ENCODE measurements around the gene YIPF1. TPM values are rescaled to one million over a fixed set of nuclear protein-coding genes. Genes with fewer than 3 reads are reported as not detected.

Gene YIPF1
- total RNA-seq, 4 donors from 2014 or later, result 17.8 to 31.2 (median 24.4) TPM

DNA sequence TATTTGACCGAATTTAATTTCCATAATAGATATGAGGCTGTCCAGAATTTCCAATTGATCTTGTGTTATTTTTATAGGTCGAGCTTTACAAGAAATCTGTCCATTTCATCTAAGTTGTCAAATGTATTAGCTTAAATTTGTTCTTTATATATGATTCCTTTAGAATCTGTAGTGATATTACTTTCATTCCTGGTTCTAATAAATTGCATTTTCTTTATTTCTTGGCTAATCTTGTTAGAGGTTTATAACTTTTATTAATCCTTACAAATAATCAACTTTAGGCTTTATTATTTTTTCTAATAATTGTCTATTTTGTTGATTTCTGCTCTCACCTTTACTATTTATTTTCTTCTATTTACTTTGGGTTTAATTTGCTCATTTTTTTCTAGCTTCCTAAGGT is 41.9 kb upstream of the YIPF1 start:
- H3K27ac ChIP-seq, result no peak overlapping the region
- DNase-seq (ENCODE audit: low spot score in 2 of 2), result no peak
- peaks cover 0 to 59% (median 0%) of the 10 kb centered on the region in 3 donors for H3K36me3 ChIP-seq
- TF ChIP-seq, protein P1, sequence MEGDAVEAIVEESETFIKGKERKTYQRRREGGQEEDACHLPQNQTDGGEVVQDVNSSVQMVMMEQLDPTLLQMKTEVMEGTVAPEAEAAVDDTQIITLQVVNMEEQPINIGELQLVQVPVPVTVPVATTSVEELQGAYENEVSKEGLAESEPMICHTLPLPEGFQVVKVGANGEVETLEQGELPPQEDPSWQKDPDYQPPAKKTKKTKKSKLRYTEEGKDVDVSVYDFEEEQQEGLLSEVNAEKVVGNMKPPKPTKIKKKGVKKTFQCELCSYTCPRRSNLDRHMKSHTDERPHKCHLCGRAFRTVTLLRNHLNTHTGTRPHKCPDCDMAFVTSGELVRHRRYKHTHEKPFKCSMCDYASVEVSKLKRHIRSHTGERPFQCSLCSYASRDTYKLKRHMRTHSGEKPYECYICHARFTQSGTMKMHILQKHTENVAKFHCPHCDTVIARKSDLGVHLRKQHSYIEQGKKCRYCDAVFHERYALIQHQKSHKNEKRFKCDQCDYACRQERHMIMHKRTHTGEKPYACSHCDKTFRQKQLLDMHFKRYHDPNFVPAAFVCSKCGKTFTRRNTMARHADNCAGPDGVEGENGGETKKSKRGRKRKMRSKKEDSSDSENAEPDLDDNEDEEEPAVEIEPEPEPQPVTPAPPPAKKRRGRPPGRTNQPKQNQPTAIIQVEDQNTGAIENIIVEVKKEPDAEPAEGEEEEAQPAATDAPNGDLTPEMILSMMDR (IDR thresholded peaks at IDR 0.05), result no peak
- TF ChIP-seq POLR2A (IDR thresholded peaks at IDR 0.05) (no peak), EP300 (IDR thresholded peaks at IDR 0.05) (no peak)
- H3K9me3 ChIP-seq, result peaks cover 0 to 13% (median 0%) of the 10 kb centered on the region in 4 donors
- no peaks in the 10 kb centered on the region for H3K4me1 ChIP-seq
- WGBS, 2 donors, result 95 to 99% methylated on average over 2 of the region's 2 CpGs
- no peak overlapping the region for H3K4me3 ChIP-seq
- H3K27me3 ChIP-seq, result no peaks in the 10 kb centered on the region

DNA sequence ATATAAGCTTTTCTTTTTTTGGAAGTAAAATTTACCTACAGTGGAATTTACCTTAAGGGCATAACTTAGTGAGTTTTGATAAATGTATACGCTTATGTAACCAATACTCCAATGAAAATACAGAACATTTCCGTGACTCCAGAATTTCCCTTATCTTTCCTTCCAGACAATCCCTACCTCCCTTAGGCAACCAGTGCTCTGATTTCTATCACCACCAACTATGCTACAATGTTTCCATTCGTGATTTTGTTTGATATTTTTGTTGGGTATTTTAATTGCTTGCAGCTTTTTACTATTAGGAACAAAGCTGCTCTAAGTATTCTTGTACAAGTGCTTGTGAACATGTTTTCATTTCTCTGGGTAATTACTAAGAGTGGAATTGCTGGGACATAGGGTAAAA is 41.3 kb upstream of the YIPF1 start:
- WGBS, 2 donors, result 88 to 93% methylated on average over 3 of the region's 3 CpGs
- H3K9me3 ChIP-seq, result peaks cover 0 to 13% (median 0%) of the 10 kb centered on the region in 4 donors
- no peak overlapping the region for H3K4me3 ChIP-seq
- peaks cover 0 to 65% (median 0%) of the 10 kb centered on the region in 3 donors for H3K36me3 ChIP-seq
- TF ChIP-seq POLR2A (IDR thresholded peaks at IDR 0.05) (no peak), EP300 (IDR thresholded peaks at IDR 0.05) (no peak)
- TF ChIP-seq, protein P1 (IDR thresholded peaks at IDR 0.05), result no peak
- no peaks in the 10 kb centered on the region for H3K4me1 ChIP-seq
- DNase-seq (ENCODE audit: low spot score in 2 of 2), result no peak
- H3K27me3 ChIP-seq, result no peaks in the 10 kb centered on the region
- no peak overlapping the region for H3K27ac ChIP-seq

DNA sequence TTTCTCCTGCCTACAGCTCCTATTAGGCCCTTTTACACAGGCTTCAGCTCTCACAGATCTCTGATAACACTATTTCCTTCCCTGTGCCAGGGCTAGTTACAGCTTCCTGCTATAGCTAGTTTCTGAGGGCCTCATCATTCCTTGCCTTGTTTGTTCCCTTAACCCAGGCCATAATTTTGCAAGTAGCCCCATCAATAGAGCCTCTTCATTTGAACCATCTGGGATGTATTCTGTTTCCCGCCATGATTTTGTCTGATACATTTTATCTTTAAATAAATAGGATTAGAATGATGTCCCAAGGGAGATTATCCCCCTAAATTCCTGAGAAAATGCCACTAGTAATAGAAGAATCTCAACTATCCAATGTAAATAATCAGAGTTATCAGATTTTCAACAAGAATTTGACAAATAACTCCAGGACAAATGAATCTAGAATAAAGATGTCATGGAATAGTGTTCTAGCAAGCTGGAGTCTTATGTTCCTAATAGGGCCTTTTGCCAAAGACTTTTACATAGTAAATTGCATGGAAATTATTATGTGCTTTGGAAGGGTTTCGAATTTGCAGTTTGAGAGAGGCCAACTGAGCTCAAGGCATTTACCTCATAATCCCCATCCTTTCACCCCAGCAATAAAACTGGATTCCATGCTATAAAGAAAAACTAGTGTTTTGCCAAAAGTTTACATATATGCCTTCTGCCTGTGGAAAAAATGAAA is 39.8 kb upstream of the YIPF1 start:
- WGBS, 2 donors, result 77 to 87% methylated on average over 2 of the region's 2 CpGs
- Histone ChIP-seq H3K4me3 (no peak overlapping the region), H3K27me3 (no peaks in the 10 kb centered on the region), H3K27ac (no peak overlapping the region), H3K4me1 (no peaks in the 10 kb centered on the region), H3K9me3 (peaks cover 0 to 9% (median 0%) of the 10 kb centered on the region in 4 donors), H3K36me3 (peaks cover 0 to 68% (median 0%) of the 10 kb centered on the region in 3 donors)
- TF ChIP-seq EP300 (IDR thresholded peaks at IDR 0.05) (no peak), POLR2A (IDR thresholded peaks at IDR 0.05) (no peak)
- TF ChIP-seq, protein P1 (IDR thresholded peaks at IDR 0.05), result no peak
- DNase-seq (ENCODE audit: low spot score in 2 of 2), result no peak

DNA sequence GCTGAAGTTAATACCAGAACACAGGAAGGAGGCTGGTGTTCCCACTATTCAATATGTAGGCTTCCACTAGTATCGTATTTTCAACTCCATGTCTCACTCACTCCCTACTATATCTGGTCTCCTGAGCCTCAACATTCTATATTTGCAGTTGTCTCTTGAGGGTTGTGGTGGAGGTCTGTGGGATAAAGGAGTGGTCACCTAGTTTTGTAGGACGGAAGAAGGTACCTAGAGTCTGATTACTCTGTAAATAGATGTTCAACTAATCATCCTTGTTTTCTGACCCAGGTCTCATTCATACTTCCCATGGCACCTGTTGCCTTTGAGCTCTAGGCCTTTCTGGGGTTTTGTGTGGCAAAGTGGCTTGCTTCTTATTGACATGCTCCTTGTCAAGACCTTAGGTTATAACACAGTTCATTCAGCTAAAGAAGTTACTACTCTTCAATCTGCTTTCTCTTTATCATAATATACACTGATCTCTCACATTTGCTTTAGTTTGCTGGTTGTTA is 37.8 kb upstream of the YIPF1 start:
- Histone ChIP-seq H3K27me3 (no peaks in the 10 kb centered on the region), H3K27ac (no peak overlapping the region), H3K4me3 (no peak overlapping the region), H3K9me3 (peaks cover 0 to 4% (median 0%) of the 10 kb centered on the region in 4 donors), H3K36me3 (peaks cover 0 to 73% (median 0%) of the 10 kb centered on the region in 3 donors), H3K4me1 (no peaks in the 10 kb centered on the region)
- WGBS, 2 donors, result 95 to 100% methylated on average over 2 of the region's 2 CpGs
- no peak for TF ChIP-seq POLR2A (IDR thresholded peaks at IDR 0.05)
- no peak for DNase-seq (ENCODE audit: low spot score in 2 of 2)

DNA sequence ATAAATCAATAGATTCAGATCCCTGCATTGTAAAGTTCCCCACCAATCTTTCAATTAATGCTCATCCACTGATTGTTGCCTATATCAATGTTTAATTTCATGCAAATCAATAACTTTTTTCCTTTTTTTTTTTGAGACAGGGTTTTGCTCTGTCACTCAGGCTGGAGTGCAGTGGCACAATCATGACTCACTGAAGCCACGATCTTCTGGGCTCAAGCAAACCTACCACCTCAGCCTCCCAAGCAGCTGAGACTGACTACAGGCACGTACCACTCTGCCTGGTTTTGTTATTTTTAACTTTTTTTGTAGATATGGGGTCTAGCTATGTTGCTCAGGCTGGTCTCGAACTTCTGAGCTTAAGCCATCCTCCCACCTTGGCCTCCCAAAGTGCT is 30.1 kb upstream of the YIPF1 start:
- no peak for DNase-seq (ENCODE audit: low spot score in 2 of 2)
- Histone ChIP-seq H3K27ac (no peak overlapping the region), H3K9me3 (no peaks in the 10 kb centered on the region), H3K27me3 (no peaks in the 10 kb centered on the region), H3K4me3 (no peak overlapping the region), H3K36me3 (peaks cover 0 to 77% (median 0%) of the 10 kb centered on the region in 3 donors), H3K4me1 (no peaks in the 10 kb centered on the region)
- TF ChIP-seq, protein P1 (IDR thresholded peaks at IDR 0.05), result no peak
- TF ChIP-seq POLR2A (IDR thresholded peaks at IDR 0.05), result no peak
- TF ChIP-seq EP300 (IDR thresholded peaks at IDR 0.05), result no peak
- WGBS, 2 donors, result 85 to 91% methylated on average over 3 of the region's 3 CpGs

All from tibial nerve (tissue), 4 donors.